GM21447 (cell line): ENCODE results near the gene ASTN1.

ENCODE experiments used
- ATAC-seq: cut with Tn5 transposase; IDR thresholded peaks from one replicate; pipeline ENCODE4 v1.9.1; 2021; ENCODE audit not compliant: unreplicated experiment

ASTN1 gene

GRCh38 chr1:177165069-177165439 is 542 bp upstream of the ASTN1 start:
- ATAC-seq: no peak

- no peak for ATAC-seq
Measured at GRCh38 chr1:177163844-177164379, 600 bp downstream of the ASTN1 start.

GRCh38 chr1:177162243-177162642 is 2.3 kb downstream of the ASTN1 start:
- ATAC-seq: no peak

- ATAC-seq: no peak
Measured at GRCh38 chr1:177146499-177146898, 18.0 kb downstream of the ASTN1 start.

- no peak for ATAC-seq
Measured at GRCh38 chr1:177145106-177146070, 19.1 kb downstream of the ASTN1 start.

- ATAC-seq: no peak
Measured at GRCh38 chr1:177142791-177143271, 21.7 kb downstream of the ASTN1 start.

GRCh38 chr1:177142010-177142409 is 22.5 kb downstream of the ASTN1 start:
- no peak for ATAC-seq

- ATAC-seq: no peak
Measured at GRCh38 chr1:177138347-177138746, 26.2 kb downstream of the ASTN1 start.

GRCh38 chr1:177137814-177138213 is 26.7 kb downstream of the ASTN1 start:
- ATAC-seq: no peak

GRCh38 chr1:177135250-177135649 is 29.3 kb downstream of the ASTN1 start:
- no peak for ATAC-seq

GRCh38 chr1:177133977-177134538 is 30.5 kb downstream of the ASTN1 start:
- ATAC-seq: no peak

GRCh38 chr1:177132141-177132540 is 32.4 kb downstream of the ASTN1 start:
- no peak for ATAC-seq

GRCh38 chr1:177131723-177132122 is 32.8 kb downstream of the ASTN1 start:
- no peak for ATAC-seq

GRCh38 chr1:177130451-177130945 is 34.0 kb downstream of the ASTN1 start:
- no peak for ATAC-seq

- ATAC-seq: no peak
Measured at GRCh38 chr1:177128665-177129281, 35.7 kb downstream of the ASTN1 start.

GRCh38 chr1:177126267-177126666 is 38.2 kb downstream of the ASTN1 start:
- ATAC-seq: no peak

GRCh38 chr1:177124577-177125278 is 39.8 kb downstream of the ASTN1 start:
- no peak for ATAC-seq

GRCh38 chr1:177122461-177123251 is 41.9 kb downstream of the ASTN1 start:
- no peak for ATAC-seq

GRCh38 chr1:177119311-177119710 is 45.2 kb downstream of the ASTN1 start:
- ATAC-seq: no peak

- ATAC-seq: no peak
Measured at GRCh38 chr1:177118901-177119300, 45.6 kb downstream of the ASTN1 start.
